K562 (cell line): ENCODE results near the gene HPSE2.

Source experiments
- ARID1B ChIP-seq: fragments of 450-650 bp; IDR thresholded peaks from 2 replicates; pipeline ENCODE4 v1.6.1; 2016; ENCODE audit warnings: antibody characterized with exemption, mild to moderate bottlenecking, inconsistent platforms
- FOXK2 ChIP-seq, 2 experiments: fragments of 450-650 bp; IDR thresholded peaks in 1 of 2; conservative IDR thresholded peaks in 1 of 2; 2 replicates each; pipeline ENCODE4 v1.6.1; 2016; ENCODE audit warnings: low read depth in 2 of 2, mild to moderate bottlenecking in 1 of 2
- HCFC1 ChIP-seq: IDR thresholded peaks from 2 replicates; pipeline ENCODE4 v1.6.1; 2012; ENCODE audit warnings: low read depth, low read length, improper control_type of control experiment
- JUND ChIP-seq, 2 experiments: IDR thresholded peaks; 2 replicates in 1 of 2; 3 replicates in 1 of 2; pipeline ENCODE4 v1.6.1; 2011; ENCODE audit warnings: borderline replicate concordance in 2 of 2, low read depth in 2 of 2, low read length in 2 of 2, improper control_type of control experiment in 1 of 2, missing biosample characterization in 1 of 2, missing genetic modification characterization in 1 of 2, missing genetic modification reagents in 1 of 2
- MAFK ChIP-seq: IDR thresholded peaks from 2 replicates; pipeline ENCODE4 v1.6.1; 2011; ENCODE audit warnings: low read length, improper control_type of control experiment
- POLR2AphosphoS5 ChIP-seq: IDR thresholded peaks from 2 replicates; pipeline ENCODE4 v1.6.1; 2011; ENCODE audit warnings: mild to moderate bottlenecking, low read depth, low read length, moderate library complexity; ENCODE audit not compliant: control insufficient read depth, insufficient read depth
- RBM25 ChIP-seq: fragments of 200-400 bp; formaldehyde crosslinking; IDR thresholded peaks from 2 replicates; pipeline ENCODE4 v1.6.1; 2018; ENCODE audit warnings: low read length, low read depth, moderate library complexity; ENCODE audit not compliant: severe bottlenecking
- UBTF ChIP-seq, 2 experiments: IDR thresholded peaks; 2 replicates each; pipeline ENCODE4 v1.6.1; 2012; ENCODE audit warnings: improper control_type of control experiment in 2 of 2, low read depth in 2 of 2, low read length in 2 of 2, borderline replicate concordance in 1 of 2
- ZNF121 ChIP-seq: sonication (generic); formaldehyde crosslinking; conservative IDR thresholded peaks from 2 replicates; pipeline ENCODE4 v1.8.0; 2022; ENCODE audit warnings: missing genetic modification reagents
- ZNF3 ChIP-seq: fragments of 250-450 bp; sonication (Bioruptor Pico); IDR thresholded peaks from 2 replicates; pipeline ENCODE4 v1.5.0; 2021; ENCODE audit warnings: mild to moderate bottlenecking, moderate library complexity
- ZNF766 ChIP-seq: fragments of 200-800 bp; sonication (Bioruptor generic); conservative IDR thresholded peaks from 2 replicates; pipeline ENCODE4 v1.6.1; 2016; ENCODE audit warnings: missing genetic modification characterization, missing compliant biosample characterization
- TF ChIP-seq, protein P1 (sequence below), 3 experiments: IDR thresholded peaks in 2 of 3; conservative IDR thresholded peaks in 1 of 3; 2 replicates each; pipeline ENCODE4 v1.5.1; 2011 to 2012; ENCODE audit warnings: low read length in 3 of 3, mild to moderate bottlenecking in 3 of 3, control low read depth in 2 of 3, improper control_type of control experiment in 1 of 3, inconsistent platforms in 1 of 3, low read depth in 1 of 3, mixed read lengths in 1 of 3, moderate library complexity in 1 of 3; ENCODE audit not compliant: insufficient read depth in 2 of 3

GRCh38 chr10:98577168-98577567 is 658.5 kb downstream of the HPSE2 start:
- TF ChIP-seq JUND (IDR thresholded peaks at IDR 0.05; ENCODE audit: borderline replicate concordance, low read depth, low read length) (no peak), JUND (tag; IDR thresholded peaks at IDR 0.05; ENCODE audit: borderline replicate concordance, low read depth, low read length) (no peak), ZNF121 (no peak), ZNF3 (CRISPR knock-in tag) (no peak), ZNF766 (CRISPR knock-in tag) (no peak), RBM25 (no peak), POLR2AphosphoS5 (no peak), FOXK2 (conservative IDR thresholded peaks at IDR 0.05 in 1 of 2, IDR thresholded peaks at IDR 0.05 in 1 of 2; ENCODE audit: low read depth in 2 of 2) (no peak), ARID1B (no peak), MAFK (no peak), HCFC1 (no peak), UBTF (IDR thresholded peaks at IDR 0.05; ENCODE audit: borderline replicate concordance in 1 of 2, low read depth in 2 of 2, low read length in 2 of 2) (no peak)
- TF ChIP-seq, protein P1, sequence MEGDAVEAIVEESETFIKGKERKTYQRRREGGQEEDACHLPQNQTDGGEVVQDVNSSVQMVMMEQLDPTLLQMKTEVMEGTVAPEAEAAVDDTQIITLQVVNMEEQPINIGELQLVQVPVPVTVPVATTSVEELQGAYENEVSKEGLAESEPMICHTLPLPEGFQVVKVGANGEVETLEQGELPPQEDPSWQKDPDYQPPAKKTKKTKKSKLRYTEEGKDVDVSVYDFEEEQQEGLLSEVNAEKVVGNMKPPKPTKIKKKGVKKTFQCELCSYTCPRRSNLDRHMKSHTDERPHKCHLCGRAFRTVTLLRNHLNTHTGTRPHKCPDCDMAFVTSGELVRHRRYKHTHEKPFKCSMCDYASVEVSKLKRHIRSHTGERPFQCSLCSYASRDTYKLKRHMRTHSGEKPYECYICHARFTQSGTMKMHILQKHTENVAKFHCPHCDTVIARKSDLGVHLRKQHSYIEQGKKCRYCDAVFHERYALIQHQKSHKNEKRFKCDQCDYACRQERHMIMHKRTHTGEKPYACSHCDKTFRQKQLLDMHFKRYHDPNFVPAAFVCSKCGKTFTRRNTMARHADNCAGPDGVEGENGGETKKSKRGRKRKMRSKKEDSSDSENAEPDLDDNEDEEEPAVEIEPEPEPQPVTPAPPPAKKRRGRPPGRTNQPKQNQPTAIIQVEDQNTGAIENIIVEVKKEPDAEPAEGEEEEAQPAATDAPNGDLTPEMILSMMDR (IDR thresholded peaks at IDR 0.05 in 2 of 3, conservative IDR thresholded peaks at IDR 0.05 in 1 of 3; ENCODE audit: insufficient read depth in 2 of 3, low read depth in 1 of 3, low read length in 3 of 3), result no peak
